Measurements from ENCODE around the gene BRCC3.

The BRCC3 gene

DNA sequence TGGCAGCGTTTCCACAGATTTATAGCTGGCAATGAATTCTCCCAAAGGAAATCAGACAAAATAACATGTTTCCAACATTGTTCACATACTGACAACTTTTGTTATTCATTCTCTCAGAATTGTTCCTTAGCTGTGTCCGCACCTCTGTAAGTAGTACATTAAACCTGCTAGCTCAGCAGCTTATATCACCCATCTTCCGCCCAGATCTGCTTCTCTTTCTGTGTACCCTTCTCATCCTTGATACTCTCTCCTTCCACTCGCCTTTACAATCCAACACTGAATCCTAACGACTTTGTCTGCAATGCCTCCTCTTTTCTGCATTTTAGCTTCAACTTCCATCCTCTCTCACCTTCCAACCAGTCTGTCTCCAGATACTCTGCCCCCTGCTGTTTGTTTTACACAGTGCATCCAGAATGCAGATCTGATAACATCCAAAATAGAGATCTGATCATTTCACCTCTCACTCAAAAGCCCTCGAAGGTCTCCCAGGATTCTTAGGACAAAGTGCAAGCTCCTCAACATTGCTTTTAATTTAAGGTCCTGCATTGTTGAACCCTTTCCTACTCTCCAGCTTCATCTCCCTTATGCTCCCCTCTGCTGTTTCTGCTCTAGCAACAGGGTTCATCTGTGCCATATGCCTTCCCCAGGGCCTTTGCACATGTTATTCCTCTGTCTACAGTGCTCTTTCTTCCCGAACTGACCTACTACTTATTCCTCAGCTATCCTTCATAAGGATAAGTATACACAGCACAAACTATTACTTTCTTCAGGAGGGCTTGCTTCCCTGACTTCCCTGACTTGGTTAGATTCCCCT is 77.6 kb downstream of the BRCC3 start:
- DNase-seq, result peak; percentile 4

- no peak for DNase-seq
Observed at GRCh38 chrX:155169881-155170280, 98.6 kb downstream of the BRCC3 start.
